GM13976 (cell line): Measurements from ENCODE around the gene FBN1.

Source experiments
- DNase-seq: peaks from one replicate; pipeline ENCODE4 v3.0.0; 2012; ENCODE audit warnings: low spot score
- CTCF ChIP-seq: IDR thresholded peaks from 2 replicates; pipeline ENCODE4 v1.5.1; 2012; ENCODE audit warnings: borderline replicate concordance, mild to moderate bottlenecking; ENCODE audit not compliant: insufficient read depth; ENCODE audit errors: extremely low read depth, missing control alignments, control extremely low read depth
- in situ Hi-C: fragments of 300-500 bp; cut with MboI; formaldehyde crosslinking; loops from one replicate; pipeline ENCODE4 v1.12.0; 2022; ENCODE audit warnings: low sequenced_read_pairs, mixed read lengths, inconsistent platforms; ENCODE audit not compliant: unreplicated experiment

Gene FBN1

DNA sequence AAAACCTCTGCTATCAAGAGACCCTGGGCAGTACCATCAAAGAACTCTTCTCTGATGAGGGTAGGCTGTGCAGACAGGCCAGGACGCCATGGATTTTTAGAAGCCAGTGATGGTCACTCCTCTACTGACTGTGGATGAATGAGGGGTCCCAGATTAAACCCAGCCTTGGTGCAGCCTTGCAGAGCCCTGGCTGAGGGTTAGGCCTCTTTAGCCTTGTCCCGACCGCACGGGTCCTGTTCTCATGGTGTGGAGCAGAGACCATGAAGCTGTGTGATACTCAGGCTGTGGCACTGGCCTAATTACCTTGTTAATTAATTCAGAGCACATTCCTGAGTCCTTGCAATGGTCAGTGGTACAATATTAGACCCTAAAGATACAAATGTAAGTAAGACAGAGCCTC lies 71.7 kb downstream of the FBN1 start:
- DNase-seq = no peak
- no peak for TF ChIP-seq CTCF
- in situ Hi-C loops = no loop called here

DNA sequence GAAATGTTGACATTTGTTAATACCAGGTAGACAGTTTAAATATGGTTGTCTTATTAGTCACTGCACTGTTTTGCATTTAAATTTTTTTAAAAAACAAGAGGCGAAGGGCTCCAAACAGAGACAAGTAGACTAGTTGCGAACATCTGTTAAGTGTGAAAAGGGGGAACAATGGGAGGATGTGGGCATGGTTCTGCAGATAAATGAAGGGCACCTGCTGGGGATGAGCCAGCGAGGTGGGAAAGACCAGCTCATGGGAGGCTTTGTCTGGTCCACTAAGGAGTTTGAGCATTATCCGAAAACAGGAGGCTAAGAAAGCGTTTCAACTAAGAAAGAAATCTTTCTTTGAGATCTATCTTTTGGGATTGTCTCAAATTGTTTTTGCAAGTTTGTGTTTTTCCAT lies 72.7 kb downstream of the FBN1 start:
- in situ Hi-C loops = no loop called here
- no peak for DNase-seq
- no peak for TF ChIP-seq CTCF

GRCh38 chr15:48571510-48571909 lies 74.0 kb downstream of the FBN1 start:
- in situ Hi-C loops = no loop called here
- DNase-seq = no peak
- no peak for TF ChIP-seq CTCF

DNA sequence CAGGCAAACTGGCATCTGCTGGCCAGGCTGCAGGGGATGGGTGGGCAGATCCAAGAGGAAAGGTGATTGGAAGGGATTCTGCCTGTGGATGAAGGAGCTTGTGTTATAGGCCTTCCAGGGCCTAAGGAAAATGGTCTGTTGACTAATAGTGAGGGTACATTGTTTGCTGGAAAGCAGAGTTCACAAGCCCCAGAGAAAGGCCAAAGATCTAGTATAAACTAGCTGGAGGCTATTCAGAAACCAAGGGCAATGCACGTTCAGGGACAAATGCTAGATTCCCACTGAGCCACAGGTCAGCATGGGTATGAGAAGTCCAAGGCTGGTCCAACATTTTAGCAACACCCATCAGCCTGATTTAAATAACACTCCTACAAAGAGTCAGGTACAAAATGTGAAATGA lies 74.7 kb downstream of the FBN1 start:
- in situ Hi-C loops = no loop called here
- TF ChIP-seq CTCF = no peak
- no peak for DNase-seq

GRCh38 chr15:48569591-48570302 lies 75.8 kb downstream of the FBN1 start:
- TF ChIP-seq CTCF = no peak
- no peak for DNase-seq
- in situ Hi-C loops = no loop called here

- TF ChIP-seq CTCF = no peak
- no peak for DNase-seq
- in situ Hi-C loops = no loop called here
Observed at GRCh38 chr15:48566668-48567067, 78.8 kb downstream of the FBN1 start.
